Stimulated activated CD8-positive, alpha-beta memory T cell treated with anti-CD3 and anti-CD28 coated beads, Interleukin-7, amount 100 ng/mL, for 4 hours (primary cell): ENCODE results near the gene NRG3.

Experiments
- DNase-seq, 2 donors: peaks; one replicate each; pipeline ENCODE4 v3.0.0-alpha.2; 2020; ENCODE audit warnings: low read depth in 2 of 2

Gene NRG3

GRCh38 chr10:81874875-81875466 is at the start of gene NRG3:
Gene NRG3, plus strand, starts transcription at chr10:81875194.
- no peak for DNase-seq

- DNase-seq = no peak
Measured at GRCh38 chr10:81828251-81828650, 46.7 kb upstream of the NRG3 start.

GRCh38 chr10:81831060-81831459 is 43.9 kb upstream of the NRG3 start:
- DNase-seq = no peak

- no peak for DNase-seq
Measured at GRCh38 chr10:81838950-81839349, 36.0 kb upstream of the NRG3 start.

GRCh38 chr10:81843042-81843441 is 32.0 kb upstream of the NRG3 start:
- DNase-seq = no peak

GRCh38 chr10:81847675-81848074 is 27.3 kb upstream of the NRG3 start:
- DNase-seq = no peak

GRCh38 chr10:81848514-81848913 is 26.5 kb upstream of the NRG3 start:
- DNase-seq = no peak

- DNase-seq = no peak
Measured at GRCh38 chr10:81848931-81849330, 26.1 kb upstream of the NRG3 start.

- no peak for DNase-seq
Measured at GRCh38 chr10:81862596-81862995, 12.4 kb upstream of the NRG3 start.

- DNase-seq = no peak
Measured at GRCh38 chr10:81863771-81864170, 11.2 kb upstream of the NRG3 start.

GRCh38 chr10:81865581-81865980 is 9.4 kb upstream of the NRG3 start:
- no peak for DNase-seq

- no peak for DNase-seq
Measured at GRCh38 chr10:81866753-81867152, 8.2 kb upstream of the NRG3 start.

- DNase-seq = no peak
Measured at GRCh38 chr10:81870472-81870871, 4.5 kb upstream of the NRG3 start.

- no peak for DNase-seq
Measured at GRCh38 chr10:81871558-81871957, 3.4 kb upstream of the NRG3 start.

- DNase-seq = no peak
Measured at GRCh38 chr10:81872206-81872862, 2.7 kb upstream of the NRG3 start.

- no peak for DNase-seq
Measured at GRCh38 chr10:81873231-81873931, 1.6 kb upstream of the NRG3 start.

GRCh38 chr10:81873932-81874816 is 820 bp upstream of the NRG3 start:
- DNase-seq = no peak

- DNase-seq = no peak
Measured at GRCh38 chr10:81875467-81876252, 666 bp downstream of the NRG3 start.

- DNase-seq = no peak
Measured at GRCh38 chr10:81876253-81877077, 1.5 kb downstream of the NRG3 start.

- DNase-seq = no peak
Measured at GRCh38 chr10:81877596-81877995, 2.6 kb downstream of the NRG3 start.

GRCh38 chr10:81882011-81882410 is 7.0 kb downstream of the NRG3 start:
- DNase-seq = no peak
